Measurements from ENCODE around the gene MRPL42. TPM values are rescaled to one million over a fixed set of nuclear protein-coding genes. Genes with fewer than 3 reads are reported as not detected.

Gene MRPL42
- total RNA-seq, 1 donor from 2014 or later = 287 TPM

DNA sequence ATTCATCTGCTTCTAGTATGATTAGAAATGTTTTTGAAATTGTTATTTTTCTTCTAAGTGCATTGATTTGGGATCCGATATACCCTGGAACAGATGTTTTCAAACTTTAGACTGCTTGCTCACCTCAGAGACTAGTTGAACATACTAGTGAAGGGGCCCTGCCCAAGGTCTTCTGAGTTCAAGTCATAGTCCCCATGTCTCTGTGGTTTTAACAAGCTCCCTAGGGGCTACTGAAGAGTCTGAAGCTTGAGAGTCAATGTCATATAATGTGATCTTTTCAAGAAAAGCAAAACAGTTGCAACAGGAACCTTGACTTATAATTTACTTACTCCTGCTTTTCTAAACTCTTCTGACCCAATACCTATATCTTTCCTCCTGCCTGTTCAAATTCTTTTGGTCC lies 18.0 kb upstream of the MRPL42 start:
- no peak overlapping the region for H3K27ac Mint-ChIP-seq
- Histone ChIP-seq H3K4me3 (no peak overlapping the region), H3K4me2 (no peak overlapping the region), H3F3A (ENCODE audit: low read depth) (no peaks in the 10 kb centered on the region), H4K20me1 (ENCODE audit: low read depth) (no peaks in the 10 kb centered on the region), H3K9me3 (ENCODE audit: low read depth) (no peaks in the 10 kb centered on the region), H3K27ac (no peak overlapping the region), H3K36me3 (no peaks in the 10 kb centered on the region), H3K79me2 (ENCODE audit: low read depth) (no peaks in the 10 kb centered on the region), H3K9ac (no peak overlapping the region), H3K27me3 (no peaks in the 10 kb centered on the region), H3K4me1 (no peaks in the 10 kb centered on the region), H2AFZ (replicated peaks) (no peak overlapping the region)
- no peak for TF ChIP-seq EZH2 (IDR thresholded peaks at IDR 0.05)
- H3K9me3 Mint-ChIP-seq = no peaks in the 10 kb centered on the region
- DNase-seq (ENCODE audit: low spot score) = no peak
- no peak overlapping the region for H3K4me3 Mint-ChIP-seq
- peaks cover 3% of the 10 kb centered on the region for H3K27me3 Mint-ChIP-seq (ENCODE audit: insufficient read depth, low read depth)
- H3K36me3 Mint-ChIP-seq = no peaks in the 10 kb centered on the region
- no peaks in the 10 kb centered on the region for H3K4me1 Mint-ChIP-seq

DNA sequence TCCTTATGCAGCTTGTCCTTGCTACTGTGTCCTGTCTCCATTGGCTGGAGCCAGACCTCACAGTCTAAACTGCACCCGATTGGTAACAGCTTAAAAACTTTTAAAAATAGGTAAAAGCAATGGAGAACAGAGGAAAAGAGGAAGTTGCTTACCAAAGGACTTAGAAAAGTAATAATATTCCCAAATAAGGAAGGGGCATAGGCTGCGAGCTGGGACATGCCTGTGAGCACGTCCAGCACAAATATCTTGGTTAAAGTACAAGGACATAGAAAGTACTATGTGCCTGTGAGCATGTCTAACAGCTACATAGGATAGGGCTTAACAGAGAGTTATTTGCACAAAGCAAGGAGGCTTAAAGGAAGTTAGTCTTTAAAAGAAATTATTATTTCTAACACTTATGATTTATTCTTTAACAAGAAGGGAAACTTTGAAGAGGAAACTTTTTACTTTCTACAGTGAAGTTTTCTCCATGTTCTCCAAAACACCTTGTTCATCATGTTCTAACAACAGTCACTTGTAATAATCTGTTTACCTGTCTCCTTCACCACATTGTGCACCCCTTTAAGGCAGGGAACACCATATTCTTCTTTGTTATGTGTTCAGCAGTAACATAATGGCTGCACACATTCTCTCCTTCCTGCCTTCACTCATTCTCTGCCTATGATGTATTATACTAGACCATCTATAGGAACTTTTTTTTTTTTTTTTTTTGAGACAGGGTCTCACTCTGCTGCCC lies 15.7 kb upstream of the MRPL42 start:
- Mint-ChIP-seq H3K36me3 (no peaks in the 10 kb centered on the region), H3K27me3 (ENCODE audit: insufficient read depth, low read depth) (peaks cover 5% of the 10 kb centered on the region), H3K4me1 (no peaks in the 10 kb centered on the region), H3K27ac (no peak overlapping the region), H3K4me3 (no peak overlapping the region), H3K9me3 (no peaks in the 10 kb centered on the region)
- H3K36me3 ChIP-seq = no peaks in the 10 kb centered on the region
- H3K9me3 ChIP-seq (ENCODE audit: low read depth) = no peaks in the 10 kb centered on the region
- no peak overlapping the region for H3K27ac ChIP-seq
- no peaks in the 10 kb centered on the region for H3F3A ChIP-seq (ENCODE audit: low read depth)
- H3K27me3 ChIP-seq = no peaks in the 10 kb centered on the region
- H4K20me1 ChIP-seq (ENCODE audit: low read depth) = no peaks in the 10 kb centered on the region
- H3K4me1 ChIP-seq = no peaks in the 10 kb centered on the region
- DNase-seq (ENCODE audit: low spot score) = no peak
- no peaks in the 10 kb centered on the region for H3K79me2 ChIP-seq (ENCODE audit: low read depth)
- no peak overlapping the region for H3K4me2 ChIP-seq
- TF ChIP-seq EZH2phosphoT487 (IDR thresholded peaks at IDR 0.05) (no peak), EZH2 (IDR thresholded peaks at IDR 0.05) (no peak)
- TF ChIP-seq, protein P1, sequence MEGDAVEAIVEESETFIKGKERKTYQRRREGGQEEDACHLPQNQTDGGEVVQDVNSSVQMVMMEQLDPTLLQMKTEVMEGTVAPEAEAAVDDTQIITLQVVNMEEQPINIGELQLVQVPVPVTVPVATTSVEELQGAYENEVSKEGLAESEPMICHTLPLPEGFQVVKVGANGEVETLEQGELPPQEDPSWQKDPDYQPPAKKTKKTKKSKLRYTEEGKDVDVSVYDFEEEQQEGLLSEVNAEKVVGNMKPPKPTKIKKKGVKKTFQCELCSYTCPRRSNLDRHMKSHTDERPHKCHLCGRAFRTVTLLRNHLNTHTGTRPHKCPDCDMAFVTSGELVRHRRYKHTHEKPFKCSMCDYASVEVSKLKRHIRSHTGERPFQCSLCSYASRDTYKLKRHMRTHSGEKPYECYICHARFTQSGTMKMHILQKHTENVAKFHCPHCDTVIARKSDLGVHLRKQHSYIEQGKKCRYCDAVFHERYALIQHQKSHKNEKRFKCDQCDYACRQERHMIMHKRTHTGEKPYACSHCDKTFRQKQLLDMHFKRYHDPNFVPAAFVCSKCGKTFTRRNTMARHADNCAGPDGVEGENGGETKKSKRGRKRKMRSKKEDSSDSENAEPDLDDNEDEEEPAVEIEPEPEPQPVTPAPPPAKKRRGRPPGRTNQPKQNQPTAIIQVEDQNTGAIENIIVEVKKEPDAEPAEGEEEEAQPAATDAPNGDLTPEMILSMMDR (IDR thresholded peaks at IDR 0.05) = no peak
- no peak overlapping the region for H3K4me3 ChIP-seq
- H3K9ac ChIP-seq = no peak overlapping the region
- no peak overlapping the region for H2AFZ ChIP-seq (replicated peaks)

DNA sequence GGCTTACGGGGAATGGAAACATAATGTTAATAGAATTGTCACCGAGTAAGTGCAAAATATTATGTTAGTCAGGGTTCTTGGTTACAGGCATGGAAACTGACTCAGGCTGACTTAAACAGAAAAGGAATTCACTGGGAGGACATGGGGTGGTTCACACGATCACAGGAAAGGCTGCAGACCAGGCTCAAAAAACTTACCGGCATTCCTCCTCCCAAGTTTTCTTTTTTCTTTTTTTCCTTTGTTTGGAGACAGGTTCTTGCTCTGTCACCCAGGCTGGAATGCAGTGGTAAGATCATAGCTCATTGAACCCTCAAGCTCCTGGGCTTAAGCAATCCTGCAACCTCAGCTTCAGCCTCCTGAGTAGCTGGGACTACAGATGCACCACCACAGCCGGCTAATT lies 13.7 kb upstream of the MRPL42 start:
- peak; percentile 5 for DNase-seq (ENCODE audit: low spot score)

DNA sequence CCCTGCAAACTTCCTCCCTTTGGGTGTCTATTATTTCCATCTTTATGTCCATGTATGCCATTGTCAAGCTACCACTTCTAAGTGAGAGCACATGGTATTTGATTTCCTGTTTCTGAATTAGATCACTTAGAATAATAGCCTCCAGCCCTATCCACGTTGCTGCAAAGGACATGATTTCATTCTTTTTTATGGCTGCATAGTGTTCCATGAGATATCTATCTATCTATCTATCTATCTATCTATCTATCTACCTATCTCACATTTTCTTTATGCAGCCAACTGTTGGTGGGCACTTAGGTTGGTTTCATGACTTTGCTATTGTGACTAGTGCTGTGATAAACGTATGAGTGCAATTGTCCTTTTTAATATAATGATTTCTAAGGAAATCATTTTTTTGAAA lies 11.2 kb upstream of the MRPL42 start:
- no peak for DNase-seq (ENCODE audit: low spot score)
- H3K27ac Mint-ChIP-seq = no peak overlapping the region
- Histone ChIP-seq H4K20me1 (ENCODE audit: low read depth) (no peaks in the 10 kb centered on the region), H3K9ac (no peak overlapping the region), H3K4me3 (no peak overlapping the region), H3K4me2 (no peak overlapping the region), H3K36me3 (no peaks in the 10 kb centered on the region), H3K27ac (no peak overlapping the region), H3K4me1 (no peaks in the 10 kb centered on the region), H3F3A (ENCODE audit: low read depth) (no peaks in the 10 kb centered on the region), H2AFZ (replicated peaks) (no peak overlapping the region), H3K79me2 (ENCODE audit: low read depth) (no peaks in the 10 kb centered on the region), H3K9me3 (ENCODE audit: low read depth) (no peaks in the 10 kb centered on the region), H3K27me3 (no peaks in the 10 kb centered on the region)
- H3K4me3 Mint-ChIP-seq = no peak overlapping the region
- TF ChIP-seq, protein P1 (IDR thresholded peaks at IDR 0.05) = no peak
- TF ChIP-seq EZH2 (IDR thresholded peaks at IDR 0.05) = no peak
- TF ChIP-seq EZH2phosphoT487 (IDR thresholded peaks at IDR 0.05) = no peak
- H3K4me1 Mint-ChIP-seq = no peaks in the 10 kb centered on the region
- H3K36me3 Mint-ChIP-seq = no peaks in the 10 kb centered on the region
- peaks cover 4% of the 10 kb centered on the region for H3K27me3 Mint-ChIP-seq (ENCODE audit: insufficient read depth, low read depth)
- H3K9me3 Mint-ChIP-seq = no peaks in the 10 kb centered on the region

More for the DNA sequence above, 13.7 kb upstream of the MRPL42 start:
- Mint-ChIP-seq H3K27me3 (ENCODE audit: insufficient read depth, low read depth) (peaks cover 5% of the 10 kb centered on the region), H3K9me3 (no peaks in the 10 kb centered on the region), H3K27ac (no peak overlapping the region), H3K36me3 (no peaks in the 10 kb centered on the region), H3K4me1 (no peaks in the 10 kb centered on the region), H3K4me3 (no peak overlapping the region)
- H3K9ac ChIP-seq = no peak overlapping the region
- H3K4me1 ChIP-seq = no peaks in the 10 kb centered on the region
- no peaks in the 10 kb centered on the region for H3K79me2 ChIP-seq (ENCODE audit: low read depth)
- no peaks in the 10 kb centered on the region for H3K9me3 ChIP-seq (ENCODE audit: low read depth)
- no peaks in the 10 kb centered on the region for H3K27me3 ChIP-seq
- no peak overlapping the region for H2AFZ ChIP-seq (replicated peaks)
- no peaks in the 10 kb centered on the region for H4K20me1 ChIP-seq (ENCODE audit: low read depth)
- H3K36me3 ChIP-seq = no peaks in the 10 kb centered on the region
- H3F3A ChIP-seq (ENCODE audit: low read depth) = no peaks in the 10 kb centered on the region
- TF ChIP-seq EZH2 (IDR thresholded peaks at IDR 0.05) (no peak), EZH2phosphoT487 (IDR thresholded peaks at IDR 0.05) (no peak)
- TF ChIP-seq, protein P1 (IDR thresholded peaks at IDR 0.05) = no peak
- no peak overlapping the region for H3K27ac ChIP-seq
- no peak overlapping the region for H3K4me3 ChIP-seq
- H3K4me2 ChIP-seq = no peak overlapping the region

All from neural progenitor cell (in vitro differentiated cells).